ENCODE results near the gene XRCC4.

The XRCC4 gene

DNA sequence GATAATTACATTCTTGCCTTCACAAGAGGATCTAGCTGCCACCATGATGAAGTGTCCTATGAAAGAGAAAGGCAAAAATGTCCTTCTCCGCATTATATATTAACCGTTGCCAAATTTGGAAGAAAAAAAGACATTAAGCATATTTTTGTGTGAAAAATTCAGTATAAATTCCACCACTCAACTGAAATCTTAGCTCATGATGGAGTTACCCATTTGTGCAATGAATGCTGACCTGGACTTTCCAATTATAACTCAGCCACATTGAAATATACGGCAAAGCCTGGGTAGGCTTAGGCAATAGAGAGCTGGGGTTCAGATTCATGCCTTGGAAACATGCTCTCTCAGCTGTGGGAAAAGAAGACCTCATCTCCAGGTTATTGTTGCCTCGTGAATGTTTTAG, 322.9 kb downstream of the XRCC4 start:
- no peaks in the 10 kb centered on the region for H3K36me3 ChIP-seq (ENCODE audit: insufficient read depth, low read length)
- no peak overlapping the region for H3K9ac ChIP-seq (ENCODE audit: low read depth, low read length)
- no peaks in the 10 kb centered on the region for H3K27me3 ChIP-seq (ENCODE audit: control insufficient read depth, insufficient read depth, low read length)
- H3K4me2 ChIP-seq (ENCODE audit: low read length), result no peak overlapping the region
- no peaks in the 10 kb centered on the region for H3K9me3 ChIP-seq (replicated peaks; ENCODE audit: low read length)
- H3K4me1 ChIP-seq (ENCODE audit: control insufficient read depth, insufficient read depth, low read length), result no peaks in the 10 kb centered on the region
- no peak overlapping the region for H3K4me3 ChIP-seq (ENCODE audit: low read length)

DNA sequence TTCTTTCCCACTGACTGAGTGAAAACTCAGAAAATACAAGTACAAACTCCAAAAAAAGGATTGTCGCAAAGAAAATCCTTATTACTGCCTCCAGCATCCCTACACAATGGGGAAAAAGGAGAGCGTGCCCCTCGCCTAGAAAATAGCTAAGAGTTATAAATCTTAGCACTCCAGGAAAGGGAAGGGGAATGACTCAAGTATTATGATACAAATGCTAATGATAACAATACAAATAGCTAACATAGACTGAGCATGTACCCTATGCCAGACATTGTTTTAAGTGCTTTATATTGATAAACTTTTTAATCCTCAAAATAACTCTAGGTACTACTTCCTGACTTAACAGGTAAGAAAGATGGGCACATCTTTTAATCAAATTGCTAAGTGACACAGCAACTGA, 323.4 kb downstream of the XRCC4 start:
- no peaks in the 10 kb centered on the region for H3K9me3 ChIP-seq (replicated peaks; ENCODE audit: low read length)
- H3K36me3 ChIP-seq (ENCODE audit: insufficient read depth, low read length), result no peaks in the 10 kb centered on the region
- no peak overlapping the region for H3K9ac ChIP-seq (ENCODE audit: low read depth, low read length)
- no peaks in the 10 kb centered on the region for H3K4me1 ChIP-seq (ENCODE audit: control insufficient read depth, insufficient read depth, low read length)
- H3K4me3 ChIP-seq (ENCODE audit: low read length), result no peak overlapping the region
- H3K27me3 ChIP-seq (ENCODE audit: control insufficient read depth, insufficient read depth, low read length), result no peaks in the 10 kb centered on the region
- no peak overlapping the region for H3K4me2 ChIP-seq (ENCODE audit: low read length)

DNA sequence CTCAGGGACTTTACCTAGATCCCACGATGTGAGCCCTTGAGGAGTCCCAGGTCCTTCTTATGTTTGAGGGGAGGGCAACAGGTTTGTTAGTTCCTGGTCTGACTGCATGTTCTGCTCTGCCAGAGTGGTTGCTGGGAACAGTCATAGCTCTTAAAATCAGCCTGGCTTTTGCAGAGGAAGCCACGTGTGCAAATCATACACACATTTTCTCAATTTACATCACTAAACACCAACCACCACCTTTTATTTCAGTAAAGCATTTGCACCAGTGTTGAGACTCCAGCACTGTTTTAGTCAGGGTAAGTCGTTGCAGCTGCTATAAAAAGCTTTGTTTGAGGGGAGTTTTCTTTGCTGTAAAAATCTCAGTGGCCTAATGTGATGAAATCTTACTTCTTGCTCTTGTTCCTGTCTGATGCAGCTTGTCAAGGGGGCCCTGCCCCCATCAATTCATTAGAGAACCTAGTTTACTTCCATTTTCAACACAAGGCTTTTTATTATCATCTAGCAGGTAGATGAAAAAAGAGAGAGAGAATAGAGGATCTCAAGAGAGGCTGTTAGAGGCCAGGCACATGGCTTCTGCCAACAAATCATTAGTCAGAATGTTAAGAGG, 323.9 kb downstream of the XRCC4 start:
- Histone ChIP-seq H3K9ac (ENCODE audit: low read depth, low read length) (no peak overlapping the region), H3K27me3 (ENCODE audit: control insufficient read depth, insufficient read depth, low read length) (no peaks in the 10 kb centered on the region), H3K9me3 (replicated peaks; ENCODE audit: low read length) (no peaks in the 10 kb centered on the region)

DNA sequence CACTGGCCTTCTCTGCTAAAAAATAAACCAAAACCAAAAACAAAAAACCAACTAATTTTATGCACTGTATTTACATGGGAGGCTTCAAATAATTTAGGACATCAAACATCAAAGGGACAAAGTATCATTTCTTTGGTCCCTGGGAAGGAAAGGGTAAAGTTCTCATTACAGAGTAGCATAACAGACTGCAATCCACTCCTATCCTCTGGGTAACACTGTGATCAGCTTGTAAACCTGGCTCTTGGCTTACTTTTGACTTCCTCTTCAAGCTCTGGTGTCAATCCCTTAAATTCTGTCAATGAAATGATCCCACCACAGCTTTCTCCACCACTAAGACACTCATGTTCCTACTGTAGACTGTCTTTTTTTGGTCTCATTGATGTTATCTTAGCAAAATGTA, 324.4 kb downstream of the XRCC4 start:
- Histone ChIP-seq H3K27me3 (ENCODE audit: control insufficient read depth, insufficient read depth, low read length) (no peaks in the 10 kb centered on the region), H3K9ac (ENCODE audit: low read depth, low read length) (no peak overlapping the region), H3K4me3 (ENCODE audit: low read length) (no peak overlapping the region), H3K4me1 (ENCODE audit: control insufficient read depth, insufficient read depth, low read length) (no peaks in the 10 kb centered on the region), H3K4me2 (ENCODE audit: low read length) (no peak overlapping the region), H3K9me3 (replicated peaks; ENCODE audit: low read length) (no peaks in the 10 kb centered on the region), H3K36me3 (ENCODE audit: insufficient read depth, low read length) (no peaks in the 10 kb centered on the region)

More for the DNA sequence above, 323.9 kb downstream of the XRCC4 start:
- H3K4me3 ChIP-seq (ENCODE audit: low read length), result no peak overlapping the region
- H3K4me1 ChIP-seq (ENCODE audit: control insufficient read depth, insufficient read depth, low read length), result no peaks in the 10 kb centered on the region
- no peaks in the 10 kb centered on the region for H3K36me3 ChIP-seq (ENCODE audit: insufficient read depth, low read length)
- no peak overlapping the region for H3K4me2 ChIP-seq (ENCODE audit: low read length)

Small RNAs within 50 kb of the gene (small RNA-seq; reads per million reads assigned to genes)
- 148 reads per million, percentile 97 among the genes with 10 or more reads in this experiment for gene SCARNA18
